ENCODE results near the gene LSS.

LSS gene

GRCh38 chr21:46218906-46219590 lies 9.5 kb downstream of the LSS start:
- no peak for DNase-seq

- DNase-seq, result no peak
Measured at GRCh38 chr21:46217511-46218196, 10.9 kb downstream of the LSS start.

- DNase-seq, result no peak
Measured at GRCh38 chr21:46216132-46216747, 12.3 kb downstream of the LSS start.

DNA sequence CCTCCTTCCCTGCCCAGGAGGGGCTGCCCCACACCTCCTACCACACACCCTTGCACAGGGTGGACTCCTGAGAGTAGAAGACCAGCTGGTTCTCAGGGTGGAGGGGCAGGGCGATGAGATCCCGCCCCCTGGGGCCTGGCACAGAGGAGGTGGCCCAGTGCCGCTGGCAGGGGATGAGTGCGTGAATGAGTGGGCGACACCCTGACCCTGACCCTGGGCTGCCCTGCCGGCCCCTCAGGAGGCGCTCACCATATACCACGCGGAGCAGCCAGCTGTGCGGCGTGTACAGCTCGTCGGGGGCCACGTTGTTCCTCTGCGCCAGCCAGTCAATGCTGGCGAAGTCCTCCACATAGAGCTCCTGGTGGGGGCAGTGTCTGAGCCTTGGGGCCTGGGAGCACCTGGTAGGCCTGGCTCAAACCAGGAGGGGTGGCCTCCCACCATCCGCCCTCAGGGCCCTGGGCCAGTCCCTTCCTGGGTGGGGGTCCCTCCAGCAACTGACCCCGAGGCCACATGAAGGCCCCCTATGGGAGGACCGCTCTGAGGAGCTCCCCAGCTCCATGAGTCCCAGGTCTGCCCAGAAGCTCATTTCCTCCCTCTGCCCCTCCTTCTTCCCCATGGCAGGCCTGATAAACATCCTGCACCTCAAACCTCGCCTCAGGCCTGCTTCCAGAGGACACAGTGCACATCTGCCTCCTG lies 13.0 kb downstream of the LSS start:
- DNase-seq, result no peak

DNA sequence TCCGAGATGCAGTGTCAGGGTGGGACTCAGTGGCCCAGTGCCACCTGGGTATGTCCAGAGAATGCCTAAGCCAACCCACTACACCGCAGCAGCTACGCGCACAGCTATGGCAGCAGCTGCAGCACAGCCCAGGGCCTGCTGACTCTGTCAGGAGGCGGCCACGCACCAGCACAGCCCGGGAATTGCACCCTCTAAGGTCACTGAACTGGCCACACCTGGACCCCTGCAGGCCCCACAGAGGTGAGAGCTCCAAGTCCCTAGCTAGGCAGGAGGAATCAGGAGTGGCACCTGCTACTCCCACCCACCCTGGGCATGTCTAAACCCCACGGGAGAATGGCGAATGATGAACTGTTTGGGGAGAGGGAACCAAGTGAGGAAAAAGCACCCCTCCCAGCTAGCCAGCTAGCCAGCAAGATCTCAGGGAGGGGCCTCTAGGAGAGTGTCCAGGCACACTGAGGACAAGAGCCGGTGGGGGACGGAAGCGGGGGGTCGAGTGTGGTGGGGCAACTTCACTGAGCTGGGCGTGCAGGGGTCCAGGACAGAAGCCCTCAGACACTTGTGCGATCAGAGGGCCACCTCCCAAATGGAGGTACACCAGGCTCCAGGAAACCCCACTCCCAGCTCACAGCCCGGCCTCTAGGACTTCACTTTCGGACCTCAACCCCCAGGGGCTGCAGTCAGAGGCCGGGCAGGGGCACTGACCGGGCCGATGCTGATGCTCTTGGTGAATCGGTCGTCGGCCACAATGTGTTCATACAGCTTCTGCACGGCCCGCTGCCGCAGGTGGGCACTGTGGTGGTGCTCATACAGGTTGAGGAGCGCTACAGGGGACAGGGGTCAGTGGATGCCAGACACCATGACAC lies 13.9 kb downstream of the LSS start:
- DNase-seq, result no peak

GRCh38 chr21:46213620-46214286 lies 14.8 kb downstream of the LSS start:
- no peak for DNase-seq

DNA sequence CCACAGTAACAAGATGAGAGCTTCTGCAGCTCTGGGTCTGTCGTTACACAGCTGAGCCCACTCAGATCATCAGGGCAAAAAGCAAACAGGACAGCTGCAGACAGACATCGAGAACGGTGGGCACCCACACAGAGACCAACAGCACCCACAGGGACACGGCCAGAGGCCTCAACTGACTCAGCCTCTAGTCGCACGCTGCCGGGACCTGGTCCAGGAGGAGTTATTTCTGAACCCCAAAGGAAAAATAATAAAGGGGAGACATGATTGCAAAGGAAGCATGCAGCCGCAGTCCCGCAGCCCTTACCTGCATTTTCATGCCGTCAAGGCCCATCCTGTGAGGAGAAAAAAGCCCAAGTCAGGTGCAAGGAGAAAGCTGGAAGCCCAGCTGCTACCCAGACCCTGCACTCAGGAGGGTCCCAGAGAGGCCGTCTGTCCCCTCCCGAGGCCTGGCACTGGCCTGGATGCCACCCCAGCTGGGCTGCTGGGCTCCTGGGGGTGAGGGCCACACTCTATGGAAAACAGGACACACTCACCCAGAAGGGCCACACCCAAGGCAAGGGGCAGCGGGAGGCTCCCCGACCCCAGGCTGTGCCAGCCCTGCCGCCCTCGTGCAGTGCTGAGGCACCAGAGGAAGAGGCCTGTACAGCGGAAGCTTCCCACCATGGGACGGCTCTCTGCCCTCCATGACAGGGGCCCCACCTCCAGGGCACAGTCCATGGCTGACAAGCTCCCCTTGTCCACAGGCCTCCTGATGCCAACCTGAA lies 15.7 kb downstream of the LSS start:
- DNase-seq, result no peak

DNA sequence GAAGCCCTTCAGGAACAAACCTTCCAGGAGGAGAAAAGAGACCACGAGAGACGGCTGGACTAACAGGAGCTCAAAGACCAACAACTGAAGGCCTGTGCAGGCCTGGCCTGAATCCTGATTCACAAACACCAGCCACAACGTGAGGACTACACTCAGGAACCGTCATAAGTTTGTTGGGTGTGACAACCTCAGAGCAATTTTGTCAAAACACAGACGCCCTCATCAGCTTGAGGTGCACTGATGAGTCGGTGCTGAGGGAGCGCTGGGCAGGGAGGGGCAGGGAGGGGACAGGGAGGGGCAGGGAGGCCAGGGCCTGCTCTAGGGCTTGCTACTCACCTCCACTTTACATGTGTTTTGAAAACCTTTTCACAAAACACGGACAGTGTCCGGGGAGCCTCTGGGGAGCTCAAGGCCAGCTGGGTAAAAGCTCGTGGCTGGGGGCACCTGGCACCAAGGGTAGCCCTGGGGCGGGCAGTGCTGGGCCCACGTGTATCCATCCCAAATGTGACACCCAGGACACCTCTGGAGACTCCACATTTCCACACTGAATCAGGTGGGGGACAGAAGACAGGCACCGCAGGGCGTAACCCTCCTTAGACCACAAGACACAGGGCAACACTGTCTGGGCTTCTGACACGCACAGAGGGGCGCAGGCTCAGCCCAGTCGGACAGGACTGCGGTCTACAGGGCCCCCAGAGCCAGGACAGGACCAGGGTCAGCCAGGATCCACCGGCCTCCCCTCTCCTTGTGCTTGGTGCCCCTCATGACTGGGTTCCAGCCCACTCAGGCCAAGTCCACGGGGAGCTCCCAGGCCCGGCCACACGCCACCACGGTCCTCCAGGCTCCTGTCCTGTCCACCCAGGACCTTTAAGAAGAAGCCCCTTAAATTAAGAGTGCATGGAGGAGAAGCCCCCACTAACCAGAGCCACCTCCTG lies 16.5 kb downstream of the LSS start:
- no peak for DNase-seq

- DNase-seq, result no peak
Measured at GRCh38 chr21:46211376-46211775, 17.2 kb downstream of the LSS start.

DNA sequence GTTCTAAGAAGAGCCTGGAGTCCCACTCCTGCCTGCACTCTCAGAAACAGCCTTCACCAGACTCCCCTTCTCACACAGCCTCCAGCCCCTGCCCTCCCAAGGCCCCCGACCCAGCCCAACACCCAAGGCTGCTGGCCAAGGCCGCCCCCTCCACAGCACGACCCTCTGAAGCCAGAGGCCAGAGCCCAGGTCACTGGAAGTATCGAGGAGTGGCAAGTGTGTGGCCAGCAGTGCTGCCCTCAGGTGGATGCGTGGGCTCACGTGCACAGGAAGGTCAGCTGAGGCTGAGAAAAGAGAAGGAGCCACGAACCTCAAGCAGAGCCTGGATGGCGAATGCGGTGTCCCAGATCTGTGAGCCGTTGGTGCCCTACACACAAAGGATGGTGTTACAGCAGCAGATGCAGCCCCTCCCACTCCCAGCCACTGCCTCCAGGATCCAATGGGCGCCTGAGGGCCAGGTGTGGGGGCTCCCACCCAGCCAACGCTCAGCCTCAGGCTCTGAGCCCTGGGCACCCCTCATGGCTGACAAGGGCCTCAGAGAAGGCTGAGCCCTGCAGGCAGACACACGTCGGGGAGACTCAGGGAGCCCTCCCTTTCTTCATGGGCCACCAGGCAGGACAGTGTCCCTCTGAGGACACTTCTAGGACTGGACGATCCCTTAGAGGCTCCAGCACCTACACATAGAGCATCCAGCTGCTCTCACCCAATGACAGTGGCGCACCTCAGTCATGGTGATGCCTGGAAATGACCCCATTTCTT lies 18.0 kb downstream of the LSS start:
- no peak for DNase-seq

DNA sequence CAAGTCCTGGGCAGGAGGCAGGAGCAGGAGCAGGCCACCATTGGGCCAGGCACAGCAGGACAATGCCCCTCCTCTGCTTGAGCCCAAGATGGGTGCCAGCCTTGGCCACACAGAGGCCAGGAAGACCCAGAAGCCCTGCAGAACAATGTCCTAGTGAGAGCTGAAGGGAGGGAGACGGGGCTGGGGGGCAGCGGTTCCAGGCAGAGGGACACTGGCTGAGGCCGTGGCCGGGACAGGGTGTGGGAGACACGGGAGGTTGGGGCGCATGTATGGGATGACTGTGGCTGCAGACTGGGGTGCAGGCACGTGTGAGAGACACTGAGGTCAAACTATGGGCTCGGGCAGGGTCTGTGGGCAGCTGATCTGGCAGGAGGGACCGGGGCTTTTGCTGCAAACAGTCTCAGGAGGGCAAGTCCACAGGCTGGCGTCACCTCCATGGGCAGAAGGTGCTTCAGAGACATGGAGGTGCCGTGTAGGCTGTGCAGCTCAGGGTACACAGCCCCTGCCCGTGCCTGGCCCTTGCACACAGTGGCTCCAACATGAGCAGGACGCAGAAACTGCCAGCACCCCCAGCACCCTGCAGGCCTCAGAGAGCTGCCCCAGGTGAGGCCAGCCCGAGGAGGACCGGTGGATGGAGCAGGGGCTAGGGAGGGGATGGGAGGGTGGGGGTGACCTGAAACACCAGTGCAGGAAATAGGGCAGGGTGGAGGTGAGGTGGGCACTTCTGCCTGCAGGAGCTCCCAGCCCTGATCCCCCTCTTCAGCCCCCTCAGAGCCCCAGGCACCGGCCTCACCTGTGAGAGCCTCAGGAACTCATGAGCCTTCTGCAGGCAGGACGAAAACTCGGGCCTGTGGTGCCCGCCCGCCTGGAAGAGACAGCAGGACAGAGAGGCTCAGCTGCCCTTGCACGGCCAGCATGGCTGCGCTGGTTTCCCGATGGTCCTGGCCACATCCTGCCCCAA lies 19.5 kb downstream of the LSS start:
- no peak for DNase-seq

DNA sequence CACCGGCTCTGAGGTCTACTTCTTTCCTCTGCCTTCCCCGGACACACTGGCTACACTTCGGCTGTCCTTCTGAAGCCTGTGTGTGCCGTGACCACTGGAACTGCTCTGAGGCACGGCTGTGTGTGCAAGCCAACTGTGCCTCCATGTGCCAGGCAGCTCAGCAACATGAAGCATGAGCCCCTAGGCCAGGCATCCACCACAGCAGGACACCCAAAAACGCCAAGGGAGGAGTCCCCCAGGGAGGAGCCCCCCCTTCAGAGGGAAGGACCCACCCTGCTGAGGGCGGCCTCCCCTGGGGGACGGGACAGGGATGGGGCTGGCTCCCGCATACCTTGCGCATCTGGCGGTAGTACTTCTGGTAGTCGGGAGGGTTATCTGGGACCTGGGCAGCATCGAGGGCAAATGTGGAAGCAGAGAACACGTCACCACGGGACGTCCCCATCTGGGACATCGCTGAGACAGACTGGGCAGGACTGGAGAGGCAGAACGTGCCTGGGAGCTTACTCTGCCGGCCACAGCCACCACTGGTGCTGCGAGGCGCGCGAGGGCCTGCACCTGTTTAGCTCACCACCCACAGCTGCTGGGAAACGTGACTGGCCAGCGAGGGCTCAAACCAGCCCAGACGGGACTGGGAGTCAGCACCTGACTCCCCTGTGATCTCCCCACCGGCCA lies 20.5 kb downstream of the LSS start:
- no peak for DNase-seq

- DNase-seq, result no peak
Measured at GRCh38 chr21:46207006-46207919, 21.3 kb downstream of the LSS start.

- no peak for DNase-seq
Measured at GRCh38 chr21:46206163-46207005, 22.2 kb downstream of the LSS start.

DNA sequence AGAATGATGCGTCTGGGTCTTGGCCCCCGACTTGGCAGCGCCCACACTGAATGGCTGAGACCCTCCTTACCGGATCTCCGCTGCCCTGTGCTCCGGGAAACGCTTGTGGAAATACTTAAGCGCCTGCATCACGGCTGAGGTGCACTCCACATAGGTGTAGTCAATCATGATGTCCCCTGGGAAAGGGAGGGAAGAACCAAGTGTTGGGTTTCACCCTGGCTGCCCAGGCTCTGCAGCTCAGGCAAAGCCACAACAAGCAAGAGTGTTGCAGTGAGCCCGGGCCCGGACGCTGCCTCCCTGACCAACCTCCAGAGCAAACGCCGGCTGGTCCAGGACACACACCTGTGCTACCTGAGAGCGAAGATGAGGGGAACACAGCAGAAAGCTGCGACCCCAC lies 22.8 kb downstream of the LSS start:
- DNase-seq, result no peak

DNA sequence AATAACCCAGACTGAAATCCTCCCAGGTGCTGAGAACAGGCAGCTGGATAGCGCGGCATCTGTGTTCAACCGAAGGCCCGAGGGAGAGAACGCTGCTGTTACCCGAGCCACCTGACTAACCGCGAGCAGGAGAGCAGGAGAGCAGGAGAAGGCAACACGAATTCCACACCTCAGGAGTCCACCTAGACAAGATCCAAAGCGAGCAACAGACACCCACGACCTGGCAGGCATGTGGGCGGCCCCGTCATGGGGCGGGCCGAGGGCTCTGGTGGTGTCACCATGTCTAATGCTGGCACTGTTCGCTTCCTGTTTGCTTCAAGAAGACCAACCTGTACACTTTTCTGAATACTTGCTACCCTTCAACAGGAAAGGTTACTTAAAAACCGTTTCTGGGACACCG lies 23.4 kb downstream of the LSS start:
- DNase-seq, result no peak
